Lower leg skin (tissue), 3 donors: ENCODE data around the gene ZNF292.

Source experiments
- POLR2A ChIP-seq, 2 donors: fragments of 450-650 bp; IDR thresholded peaks; one replicate each; pipeline ENCODE4 v1.6.1; 2016 to 2017; ENCODE audit warnings: antibody characterized with exemption in 2 of 2, mild to moderate bottlenecking in 1 of 2, moderate library complexity in 1 of 2
- TF ChIP-seq, protein P1 (sequence below), 3 donors: fragments of 450-650 bp; IDR thresholded peaks; one replicate each; pipeline ENCODE4 v1.5.1; 2016; ENCODE audit warnings: antibody characterized with exemption in 3 of 3, mild to moderate bottlenecking in 3 of 3, moderate library complexity in 2 of 3

GRCh38 chr6:87250019-87250418 is 94.7 kb downstream of the ZNF292 start:
- TF ChIP-seq, protein P1, sequence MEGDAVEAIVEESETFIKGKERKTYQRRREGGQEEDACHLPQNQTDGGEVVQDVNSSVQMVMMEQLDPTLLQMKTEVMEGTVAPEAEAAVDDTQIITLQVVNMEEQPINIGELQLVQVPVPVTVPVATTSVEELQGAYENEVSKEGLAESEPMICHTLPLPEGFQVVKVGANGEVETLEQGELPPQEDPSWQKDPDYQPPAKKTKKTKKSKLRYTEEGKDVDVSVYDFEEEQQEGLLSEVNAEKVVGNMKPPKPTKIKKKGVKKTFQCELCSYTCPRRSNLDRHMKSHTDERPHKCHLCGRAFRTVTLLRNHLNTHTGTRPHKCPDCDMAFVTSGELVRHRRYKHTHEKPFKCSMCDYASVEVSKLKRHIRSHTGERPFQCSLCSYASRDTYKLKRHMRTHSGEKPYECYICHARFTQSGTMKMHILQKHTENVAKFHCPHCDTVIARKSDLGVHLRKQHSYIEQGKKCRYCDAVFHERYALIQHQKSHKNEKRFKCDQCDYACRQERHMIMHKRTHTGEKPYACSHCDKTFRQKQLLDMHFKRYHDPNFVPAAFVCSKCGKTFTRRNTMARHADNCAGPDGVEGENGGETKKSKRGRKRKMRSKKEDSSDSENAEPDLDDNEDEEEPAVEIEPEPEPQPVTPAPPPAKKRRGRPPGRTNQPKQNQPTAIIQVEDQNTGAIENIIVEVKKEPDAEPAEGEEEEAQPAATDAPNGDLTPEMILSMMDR (IDR thresholded peaks at IDR 0.05): no peak
- TF ChIP-seq POLR2A (IDR thresholded peaks at IDR 0.05): no peak
